Activated T-helper 1 cell treated with anti-CD3 and anti-CD28 coated beads, Interleukin-12 subunit alpha, Interleukin-12 subunit beta, Interleukin-2, Interleukin-4 antibody, amounts not matched to agents 30 ng/mL and 10 ng/mL and 1 ng/mL, durations not matched to agents 14 hours and 24 hours and 36 hours (primary cell): ENCODE results near the gene STK26. TPM values are rescaled to one million over a fixed set of nuclear protein-coding genes. Genes with fewer than 3 reads are reported as not detected.
A peak's percentile ranks its signal among the peaks of the same experiment; 100 is the strongest.
"Not testable (repeated sequence)": the region's sequence is repeated elsewhere in the genome, so short reads cannot be mapped to it uniquely, and the experiment has no call there.

Experiments
- DNase-seq: peaks from one replicate; pipeline ENCODE4 v3.0.0; 2021; ENCODE audit warnings: low spot score
- H3K27ac Mint-ChIP-seq: one replicate; pipeline ENCODE4 v1.8.0; 2021; ENCODE audit warnings: mild to moderate bottlenecking, mixed read lengths
- H3K27me3 Mint-ChIP-seq: one replicate; pipeline ENCODE4 v1.8.0; 2022; ENCODE audit warnings: mild to moderate bottlenecking, moderate library complexity, mixed read lengths; ENCODE audit not compliant: insufficient read depth
- H3K36me3 Mint-ChIP-seq: one replicate; pipeline ENCODE4 v1.8.0; 2021; ENCODE audit warnings: low read depth, mixed read lengths
- H3K4me1 Mint-ChIP-seq: one replicate; pipeline ENCODE4 v1.8.0; 2021; ENCODE audit warnings: low read depth, mixed read lengths
- H3K4me3 Mint-ChIP-seq: one replicate; pipeline ENCODE4 v1.8.0; 2021; ENCODE audit warnings: mild to moderate bottlenecking, moderate library complexity, mixed read lengths
- H3K9me3 Mint-ChIP-seq: one replicate; pipeline ENCODE4 v1.8.0; 2021; ENCODE audit warnings: mixed read lengths
- intact Hi-C: fragments of 100-400 bp; cut with micrococcal nuclease; formaldehyde crosslinking; loops from one replicate; pipeline ENCODE4 v1.15.1; 2024
- total RNA-seq: library from RNA; stranded (reverse); gene quantifications from 2 replicates; pipeline ENCODE4 v1.2.3, GENCODE V29; 2022

Gene STK26
- total RNA-seq: 57.1 and 59.3 TPM in 2 replicates

DNA sequence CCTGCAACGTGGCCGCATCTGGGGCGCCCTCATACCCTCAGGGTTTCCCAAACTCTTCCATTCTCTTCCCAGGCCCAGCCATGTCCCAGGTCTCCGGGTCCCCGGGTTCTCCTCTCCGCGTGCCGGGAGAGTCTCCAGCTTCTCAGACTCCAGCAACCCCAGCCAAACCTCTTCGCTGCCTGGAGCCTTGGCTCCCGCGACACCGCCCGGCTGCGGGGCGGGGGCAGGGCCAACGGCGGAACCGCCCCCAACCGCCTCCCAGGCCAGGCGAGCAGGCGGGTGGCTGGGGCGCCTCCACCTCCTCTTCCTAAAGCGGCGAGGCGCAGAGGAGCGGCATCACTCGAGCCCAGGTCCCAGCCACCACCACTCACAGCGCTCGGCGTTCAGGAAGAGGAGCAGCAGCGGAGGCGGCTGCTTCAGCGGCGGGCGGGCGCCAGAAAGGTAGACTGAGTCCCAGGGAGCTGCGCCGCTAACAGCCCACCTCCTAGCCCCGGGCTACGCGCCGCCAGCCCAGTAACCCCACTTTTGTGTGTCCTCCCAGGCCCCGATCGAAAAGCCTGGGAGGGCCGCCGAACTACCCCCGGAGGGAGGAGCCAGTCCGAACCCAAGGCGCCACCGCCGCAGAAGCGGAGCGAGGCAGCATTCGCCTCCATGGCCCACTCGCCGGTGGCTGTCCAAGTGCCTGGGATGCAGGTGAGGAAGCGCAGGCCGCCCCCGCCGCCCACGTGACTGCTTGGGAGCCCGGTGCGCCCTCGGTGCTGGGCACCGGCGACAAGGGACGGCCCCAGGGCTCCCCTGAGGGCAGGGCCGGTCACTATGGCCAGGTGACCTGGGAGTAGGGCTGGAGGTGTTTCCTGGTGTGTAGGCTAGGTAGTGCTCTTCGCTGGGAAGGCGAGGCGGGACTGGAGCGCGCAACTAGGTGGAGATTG lies at the start of gene STK26:
STK26 (plus strand) TSS at position 336 of the 929 bp plus-strand sequence; CDS start at position 652, 316 bp downstream.
- Mint-ChIP-seq H3K27ac (peak within 1 kb of the TSS; percentile 92), H3K36me3 (peaks cover 8% of the 10 kb centered on the region), H3K27me3 (no peaks in the 10 kb centered on the region), H3K9me3 (no peaks in the 10 kb centered on the region), H3K4me1 (peaks cover 30% of the 10 kb centered on the region), H3K4me3 (peak within 1 kb of the TSS; percentile 94)
- peak; percentile 75 for DNase-seq
- intact Hi-C loops: loop anchor here (1.0 to 10.0 kb wide), 5 partner anchors 22 to 462 kb away; partner anchors contain the start of gene MBNL3

DNA sequence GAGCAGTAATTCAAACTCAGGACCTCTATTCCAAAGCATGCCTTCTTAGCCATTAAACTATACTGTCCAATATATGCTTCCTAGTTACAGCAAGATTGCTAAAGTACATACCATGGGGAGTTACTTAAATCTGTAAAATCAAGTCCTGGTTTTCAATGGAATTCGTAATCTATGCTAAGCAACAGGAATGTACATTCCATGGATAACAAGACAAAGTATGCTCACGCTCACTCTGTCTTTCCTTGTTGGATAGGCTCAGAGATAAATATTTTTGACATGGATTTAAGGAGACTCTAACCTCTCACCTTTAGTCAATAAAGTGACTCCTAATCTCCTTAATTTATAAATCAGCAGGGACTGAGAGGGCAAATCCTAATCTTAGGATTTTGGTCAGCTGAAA lies 47.3 kb upstream of the STK26 start:
- intact Hi-C loops: no loop called here
- H3K36me3 Mint-ChIP-seq: no peaks in the 10 kb centered on the region
- no peak overlapping the region for H3K4me3 Mint-ChIP-seq
- no peaks in the 10 kb centered on the region for H3K27me3 Mint-ChIP-seq
- DNase-seq: no peak
- H3K9me3 Mint-ChIP-seq: no peaks in the 10 kb centered on the region
- H3K4me1 Mint-ChIP-seq: no peaks in the 10 kb centered on the region
- no peak overlapping the region for H3K27ac Mint-ChIP-seq

DNA sequence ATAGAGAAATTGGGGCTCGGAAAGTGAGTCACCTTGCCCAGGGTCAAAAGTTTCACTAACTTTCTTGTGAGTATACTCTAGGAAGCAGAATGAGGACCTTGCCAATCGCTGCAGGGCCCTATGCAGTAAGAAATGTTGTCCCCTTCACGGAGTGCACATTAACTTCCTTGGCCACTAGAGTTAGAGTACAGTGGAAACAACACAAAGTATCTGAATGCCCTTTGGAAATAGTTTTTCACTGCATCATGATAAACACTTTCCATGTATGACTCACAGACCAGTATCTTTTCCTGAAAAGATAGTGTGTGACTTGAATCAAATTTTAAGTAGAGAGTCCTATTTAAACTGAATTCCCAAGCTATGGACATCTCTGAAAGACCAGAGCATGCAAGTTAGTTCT lies 45.5 kb upstream of the STK26 start:
- no peak overlapping the region for H3K27ac Mint-ChIP-seq
- no peaks in the 10 kb centered on the region for H3K4me1 Mint-ChIP-seq
- H3K4me3 Mint-ChIP-seq: no peak overlapping the region

DNA sequence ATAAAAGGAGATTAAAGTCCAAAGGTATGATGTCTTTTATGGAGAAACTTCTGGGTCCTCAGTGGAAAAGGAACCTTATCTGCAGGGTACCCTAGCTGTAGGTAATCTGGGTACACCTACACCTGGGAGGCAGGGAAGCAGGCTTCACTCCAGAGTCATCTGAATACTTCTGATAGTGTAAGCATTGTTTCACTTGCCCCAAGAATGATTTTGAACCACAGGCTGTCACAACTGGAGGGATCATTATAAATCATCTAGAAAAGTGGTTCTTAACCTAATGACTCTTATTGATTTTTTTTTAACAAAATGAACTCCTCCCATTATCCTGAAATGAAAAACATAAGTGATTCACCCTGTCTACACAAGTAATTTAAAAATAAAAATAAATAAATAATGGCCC lies 44.0 kb upstream of the STK26 start:
- H3K4me3 Mint-ChIP-seq: no peak overlapping the region
- no peaks in the 10 kb centered on the region for H3K9me3 Mint-ChIP-seq
- no peaks in the 10 kb centered on the region for H3K36me3 Mint-ChIP-seq
- no peak for DNase-seq
- intact Hi-C loops: no loop called here
- H3K4me1 Mint-ChIP-seq: no peaks in the 10 kb centered on the region
- no peaks in the 10 kb centered on the region for H3K27me3 Mint-ChIP-seq
- no peak overlapping the region for H3K27ac Mint-ChIP-seq

More for the DNA sequence above, 45.5 kb upstream of the STK26 start:
- no peaks in the 10 kb centered on the region for H3K9me3 Mint-ChIP-seq
- H3K36me3 Mint-ChIP-seq: no peaks in the 10 kb centered on the region
- DNase-seq: no peak
- no peaks in the 10 kb centered on the region for H3K27me3 Mint-ChIP-seq
- intact Hi-C loops: loop anchor here (1.0 kb wide), 1 partner anchor 10 kb away; no protein-coding TSS in a partner anchor

DNA sequence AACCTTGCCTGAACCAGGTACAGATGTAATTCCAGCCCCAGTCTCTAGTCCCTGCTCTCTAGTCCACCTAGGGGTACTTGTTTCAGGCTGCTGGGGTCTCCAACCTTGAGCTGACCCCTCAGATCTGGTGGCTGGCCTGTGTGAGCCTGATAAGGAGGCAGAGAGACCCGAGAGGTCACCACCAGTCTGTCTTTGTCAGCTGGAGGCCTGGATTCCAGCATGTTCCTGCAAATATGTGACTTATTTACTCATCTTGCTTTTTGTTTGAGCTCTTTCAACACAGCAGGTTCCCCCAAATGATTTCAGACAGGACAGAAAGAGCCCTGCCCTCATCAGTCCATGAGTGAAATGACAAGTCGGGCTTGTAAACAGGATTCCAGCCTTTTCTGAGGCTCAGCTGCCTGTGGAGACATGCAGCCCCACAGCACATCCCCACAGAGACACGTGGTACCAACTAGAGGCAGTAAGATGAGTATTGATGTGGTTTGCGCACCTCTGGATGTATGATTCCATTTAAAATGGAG lies 37.5 kb upstream of the STK26 start:
- DNase-seq: no peak
- H3K36me3 Mint-ChIP-seq: peaks cover 1% of the 10 kb centered on the region
- intact Hi-C loops: loop anchor here (2.0 kb wide), 2 partner anchors 31 to 39 kb away; no protein-coding TSS in a partner anchor
- no peaks in the 10 kb centered on the region for H3K9me3 Mint-ChIP-seq
- no peaks in the 10 kb centered on the region for H3K27me3 Mint-ChIP-seq
- H3K4me1 Mint-ChIP-seq: peaks cover 30% of the 10 kb centered on the region
- H3K4me3 Mint-ChIP-seq: peak overlapping the region; percentile 19
- H3K27ac Mint-ChIP-seq: peak overlapping the region; percentile 63

DNA sequence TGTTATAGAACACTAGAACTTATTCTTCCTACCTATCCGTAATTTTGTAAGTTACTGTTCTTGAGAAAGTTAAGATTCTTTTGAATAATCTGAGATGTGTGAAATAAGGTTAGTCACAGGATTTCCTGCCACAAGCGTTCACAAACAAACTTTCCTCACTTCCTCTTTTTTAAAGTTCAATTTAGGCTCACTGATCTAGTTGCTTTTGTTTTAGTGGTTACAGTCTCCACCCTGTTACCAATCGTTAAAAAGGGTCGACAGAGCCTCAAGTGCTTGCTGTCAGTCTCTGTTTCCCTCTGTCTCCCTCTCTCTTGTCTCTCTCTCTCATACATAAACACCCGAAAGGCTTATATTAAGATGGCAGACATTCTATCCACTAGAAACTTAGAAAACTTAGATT lies 35.9 kb upstream of the STK26 start:
- peaks cover 5% of the 10 kb centered on the region for H3K9me3 Mint-ChIP-seq
- no peaks in the 10 kb centered on the region for H3K27me3 Mint-ChIP-seq
- peak overlapping the region; percentile 91 for H3K27ac Mint-ChIP-seq
- H3K36me3 Mint-ChIP-seq: peaks cover 6% of the 10 kb centered on the region
- intact Hi-C loops: loop anchor here (1.0 to 2.0 kb wide), 3 partner anchors 9 to 38 kb away; no protein-coding TSS in a partner anchor
- DNase-seq: peak; percentile 2
- peak overlapping the region; percentile 68 for H3K4me3 Mint-ChIP-seq
- H3K4me1 Mint-ChIP-seq: peaks cover 30% of the 10 kb centered on the region

DNA sequence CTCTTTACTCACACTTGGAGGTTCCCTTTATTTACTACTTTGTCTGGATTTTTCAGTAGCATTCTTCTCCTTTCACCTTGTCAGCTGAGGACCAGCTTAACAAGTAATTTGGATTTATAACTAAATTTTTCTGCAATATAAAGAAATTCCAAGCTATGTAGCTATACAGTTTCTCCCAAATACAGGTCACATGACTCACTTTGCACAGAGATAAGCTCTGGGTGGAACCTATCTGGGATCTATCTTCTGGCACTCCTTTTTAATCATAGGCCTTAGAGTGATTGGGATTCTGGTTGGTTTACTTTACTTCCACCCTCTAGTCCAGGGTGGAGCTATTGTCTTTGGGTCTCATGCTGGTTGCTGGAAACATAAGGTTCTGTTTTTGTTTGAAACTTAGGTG lies 34.9 kb upstream of the STK26 start:
- Mint-ChIP-seq H3K27me3 (no peaks in the 10 kb centered on the region), H3K4me3 (no peak overlapping the region), H3K36me3 (peaks cover 6% of the 10 kb centered on the region), H3K27ac (no peak overlapping the region), H3K4me1 (peaks cover 30% of the 10 kb centered on the region), H3K9me3 (peaks cover 5% of the 10 kb centered on the region)
- DNase-seq: no peak
- intact Hi-C loops: no loop called here

DNA sequence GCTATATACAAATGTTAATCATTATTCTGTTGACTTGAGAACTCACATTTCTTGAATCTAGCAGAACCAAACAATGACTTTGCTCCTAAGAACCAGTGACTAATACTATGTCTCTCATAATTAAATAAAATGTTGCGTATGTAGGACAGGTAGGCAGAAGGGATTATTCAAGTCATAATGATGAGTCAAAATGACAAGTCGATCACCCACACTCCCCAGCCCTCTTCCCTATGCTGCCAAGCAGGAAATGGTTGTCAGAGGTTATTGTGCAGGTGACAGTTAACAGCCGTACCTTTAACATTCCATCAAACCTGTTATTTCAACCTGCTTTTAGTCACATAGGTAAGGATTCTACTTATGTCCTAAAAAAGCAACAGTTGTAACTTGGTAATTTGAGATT lies 22.0 kb upstream of the STK26 start:
- H3K9me3 Mint-ChIP-seq: no peaks in the 10 kb centered on the region
- peaks cover 18% of the 10 kb centered on the region for H3K4me1 Mint-ChIP-seq
- no peak overlapping the region for H3K4me3 Mint-ChIP-seq
- no peak overlapping the region for H3K27ac Mint-ChIP-seq
- H3K36me3 Mint-ChIP-seq: no peaks in the 10 kb centered on the region
- H3K27me3 Mint-ChIP-seq: peaks cover 1% of the 10 kb centered on the region
- no peak for DNase-seq
- intact Hi-C loops: loop anchor here (2.0 kb wide), 1 partner anchor 22 kb away; the partner anchor contains the start of gene STK26

DNA sequence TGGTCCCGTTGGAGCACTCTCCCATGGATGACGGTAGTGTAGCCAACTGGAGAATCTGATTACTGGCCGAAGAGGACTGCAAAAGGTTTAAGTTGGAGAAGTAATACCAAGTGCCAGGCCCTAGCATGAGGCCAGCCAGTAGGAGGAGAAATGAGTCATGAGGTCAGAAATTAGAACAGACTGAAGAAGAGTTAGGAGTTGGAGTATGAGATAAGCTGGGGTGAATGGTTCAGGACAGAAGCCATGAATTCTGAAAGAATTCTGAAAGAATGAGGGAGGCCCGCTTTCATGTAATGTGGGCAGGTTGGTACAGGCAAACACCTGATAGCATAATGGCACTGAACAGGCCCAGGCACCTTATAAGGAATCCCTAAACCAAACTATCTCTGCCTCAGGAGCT lies 18.4 kb upstream of the STK26 start:
- Mint-ChIP-seq H3K36me3 (no peaks in the 10 kb centered on the region), H3K27me3 (peaks cover 3% of the 10 kb centered on the region), H3K9me3 (no peaks in the 10 kb centered on the region), H3K27ac (no peak overlapping the region), H3K4me1 (peaks cover 24% of the 10 kb centered on the region), H3K4me3 (no peak overlapping the region)
- intact Hi-C loops: no loop called here
- no peak for DNase-seq

DNA sequence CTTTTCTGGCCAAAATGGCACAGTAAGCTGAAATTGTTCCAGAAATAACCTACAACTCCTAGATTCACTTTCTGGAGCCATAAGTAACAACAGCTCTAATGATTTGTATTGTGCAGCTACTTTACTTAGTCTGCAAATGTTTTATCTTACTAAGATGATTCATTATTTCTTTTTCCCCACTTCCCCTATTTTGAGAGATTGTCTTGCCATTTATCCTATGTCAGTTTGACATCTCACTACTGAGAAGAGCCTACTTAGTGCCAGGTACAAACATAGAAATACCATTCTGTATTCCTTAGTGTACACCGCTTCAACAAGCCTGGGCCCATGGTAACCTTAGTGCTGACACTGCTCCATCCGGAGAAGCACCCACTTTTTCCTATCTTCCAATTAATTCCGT lies 13.8 kb upstream of the STK26 start:
- H3K27me3 Mint-ChIP-seq: peaks cover 3% of the 10 kb centered on the region
- no peaks in the 10 kb centered on the region for H3K36me3 Mint-ChIP-seq
- no peak overlapping the region for H3K4me3 Mint-ChIP-seq
- no peak overlapping the region for H3K27ac Mint-ChIP-seq
- intact Hi-C loops: no loop called here
- no peak for DNase-seq
- H3K9me3 Mint-ChIP-seq: no peaks in the 10 kb centered on the region
- peaks cover 9% of the 10 kb centered on the region for H3K4me1 Mint-ChIP-seq

DNA sequence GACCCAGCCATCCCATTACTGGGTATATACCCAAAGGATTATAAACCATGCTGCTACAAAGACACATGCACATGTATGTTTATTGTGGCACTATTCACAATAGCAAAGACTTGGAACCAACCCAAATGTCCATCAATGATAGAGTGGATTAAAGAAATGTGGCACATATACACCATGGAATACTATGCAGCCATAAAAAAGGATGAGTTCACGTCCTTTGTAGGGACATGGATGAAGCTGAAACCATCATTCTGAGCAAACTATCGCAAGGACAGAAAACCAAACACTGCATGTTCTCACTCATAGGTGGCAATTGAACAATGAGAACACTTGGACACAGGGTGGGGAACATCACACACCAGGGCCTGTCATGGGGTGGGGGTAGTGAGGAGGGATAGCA lies 12.9 kb upstream of the STK26 start:
- H3K4me3 Mint-ChIP-seq, intact Hi-C loops, H3K36me3 Mint-ChIP-seq, H3K4me1 Mint-ChIP-seq, H3K9me3 Mint-ChIP-seq, H3K27me3 Mint-ChIP-seq, H3K27ac Mint-ChIP-seq, DNase-seq: not testable (repeated sequence)

DNA sequence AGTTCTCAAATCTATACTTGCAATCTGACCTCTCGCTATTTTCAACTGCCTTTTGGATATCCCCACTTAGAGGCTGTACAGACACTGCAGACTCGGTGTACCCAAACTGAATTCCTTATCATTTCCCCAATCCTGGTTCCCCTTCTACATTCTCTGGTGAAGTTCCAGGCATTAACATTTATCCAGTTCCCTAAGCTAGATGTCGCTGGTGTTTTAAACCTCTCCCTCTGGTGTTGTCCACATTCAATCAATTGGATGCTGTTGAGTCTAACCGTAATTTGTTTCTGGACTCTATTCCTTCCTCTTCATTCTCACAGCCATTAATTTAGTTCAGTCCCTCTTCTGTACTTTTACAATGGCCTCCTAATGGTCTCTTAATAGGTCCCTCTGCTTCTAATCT lies 7.2 kb upstream of the STK26 start:
- H3K27me3 Mint-ChIP-seq: no peaks in the 10 kb centered on the region
- H3K36me3 Mint-ChIP-seq: no peaks in the 10 kb centered on the region
- DNase-seq: no peak
- H3K9me3 Mint-ChIP-seq: no peaks in the 10 kb centered on the region
- intact Hi-C loops: loop anchor here (2.0 kb wide), 1 partner anchor 29 kb away; no protein-coding TSS in a partner anchor
- H3K27ac Mint-ChIP-seq: no peak overlapping the region
- H3K4me1 Mint-ChIP-seq: peaks cover 32% of the 10 kb centered on the region
- H3K4me3 Mint-ChIP-seq: no peak overlapping the region
